A204.1 (cell line): ENCODE results near the gene LBX2.
"Not testable (repeated sequence)": the region's sequence is repeated elsewhere in the genome, so short reads cannot be mapped to it uniquely, and the experiment has no call there.

Source experiments
- FAIRE-seq: peaks from 2 replicates; lab custom pipeline; 2012; peaks lifted over from hg19 to GRCh38; lab: Jason Lieb, UNC

Gene LBX2

DNA sequence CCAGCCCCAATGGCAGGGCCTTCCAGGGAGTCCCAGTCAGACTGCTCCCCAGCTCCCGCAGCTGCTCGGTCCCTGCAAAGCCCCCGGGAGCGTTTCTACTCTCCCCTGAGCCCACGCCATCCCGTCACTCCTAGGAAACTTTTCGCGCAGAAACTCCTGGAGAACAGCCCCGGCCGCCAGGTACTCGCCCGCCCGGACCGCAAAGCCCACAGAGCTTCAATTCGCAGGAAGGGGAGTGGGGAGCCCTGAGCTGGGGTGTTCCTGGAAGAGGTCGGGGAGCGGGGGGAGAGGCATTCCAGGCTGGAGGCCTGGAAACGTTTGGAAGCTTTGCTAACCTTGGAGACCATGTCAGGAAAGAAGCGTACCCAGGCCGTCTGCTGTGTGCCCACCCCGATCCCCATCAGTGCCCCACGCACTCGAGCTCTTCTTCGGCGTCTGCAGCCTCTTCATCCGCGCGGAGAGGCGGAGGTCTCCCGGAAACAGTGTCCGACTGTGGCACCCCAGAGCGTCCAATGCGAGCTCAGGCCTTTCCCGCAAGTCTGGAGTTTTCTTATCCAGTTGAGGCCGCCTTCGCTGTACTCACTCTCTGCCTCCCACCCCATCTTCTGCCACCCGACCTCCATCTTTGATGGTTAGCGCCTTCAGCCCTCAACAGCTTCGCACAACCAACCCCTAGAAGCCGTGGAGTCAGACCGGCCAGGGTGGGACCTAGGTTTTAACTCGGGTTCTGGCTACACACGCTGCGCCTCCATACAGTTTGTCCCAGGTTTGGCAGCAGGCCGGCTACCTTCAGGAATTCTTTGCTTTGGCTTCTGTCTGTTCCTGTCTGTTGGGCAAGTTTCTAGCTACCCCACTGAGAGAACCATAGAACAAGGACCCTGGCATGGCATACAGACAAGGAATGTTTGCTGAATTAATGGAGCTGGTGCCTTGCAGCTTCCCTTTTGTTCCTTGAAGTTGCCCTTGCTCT, 4.4 kb upstream of the LBX2 start:
- no peak for FAIRE-seq

DNA sequence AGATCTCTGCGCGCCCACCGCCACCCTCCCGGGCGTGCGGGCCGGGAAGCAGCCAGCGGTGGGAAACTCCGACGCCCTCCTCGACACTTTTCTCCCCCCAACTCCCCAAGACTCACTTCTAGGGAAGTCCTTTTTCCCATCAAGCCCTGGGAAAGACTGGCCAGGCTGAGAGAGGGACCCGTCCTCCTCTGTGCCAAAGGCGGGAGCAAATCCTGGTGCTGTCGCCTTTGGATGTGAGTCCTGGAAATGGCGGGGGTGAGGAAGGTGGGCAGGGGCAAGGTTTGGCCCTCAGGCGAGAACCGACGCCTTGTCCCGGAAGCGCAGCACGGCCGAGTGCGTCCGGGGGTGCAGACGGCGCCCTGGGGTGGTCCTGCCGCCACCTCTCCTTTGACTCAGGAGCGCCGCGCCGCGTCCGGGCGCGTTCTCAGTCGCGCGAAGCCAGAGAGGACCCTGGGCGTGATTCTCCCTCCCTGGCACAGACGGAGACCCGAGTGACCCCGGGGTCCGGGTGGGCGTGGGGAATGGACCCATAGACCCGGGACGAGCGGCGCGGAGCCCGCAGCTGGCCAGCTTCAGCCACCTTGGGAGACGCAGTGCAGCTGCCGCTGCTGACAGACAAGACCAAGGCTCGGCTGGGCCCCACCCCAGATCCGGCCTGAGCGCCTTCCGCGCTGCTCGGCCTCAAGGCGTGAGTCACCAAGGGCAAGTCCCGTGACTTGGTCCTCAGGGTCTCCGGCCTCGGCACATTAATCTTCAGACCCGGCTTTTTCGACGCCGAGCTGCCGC, 3.5 kb upstream of the LBX2 start:
- no peak for FAIRE-seq

DNA sequence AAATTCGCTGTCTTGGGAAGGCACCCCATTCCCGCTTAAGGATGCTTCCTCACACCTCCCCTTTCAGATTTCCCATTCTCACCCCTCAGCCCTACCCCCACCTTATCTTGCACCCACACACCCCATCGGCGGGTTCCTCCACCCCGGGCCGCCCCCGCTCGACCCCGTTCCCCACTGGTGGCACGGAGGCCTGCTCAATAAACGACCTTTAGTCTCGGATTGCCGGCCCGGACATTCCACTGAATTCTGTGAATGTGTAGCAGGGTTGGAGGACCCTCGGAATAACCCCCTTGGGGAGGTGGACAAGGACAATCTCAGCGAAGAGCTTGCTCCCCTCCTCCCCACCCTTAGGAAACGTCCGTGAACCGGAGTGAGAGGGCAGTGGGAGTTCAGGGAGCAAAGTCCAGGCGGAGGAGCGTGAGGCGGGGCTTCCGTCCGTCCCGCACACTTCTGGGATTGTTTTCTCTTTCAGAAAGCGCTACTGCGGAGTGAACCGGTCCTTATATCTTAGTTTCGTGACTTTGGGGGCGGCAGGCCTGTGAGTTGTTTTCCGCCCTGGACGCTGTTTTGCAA, 2.8 kb upstream of the LBX2 start:
- no peak for FAIRE-seq

DNA sequence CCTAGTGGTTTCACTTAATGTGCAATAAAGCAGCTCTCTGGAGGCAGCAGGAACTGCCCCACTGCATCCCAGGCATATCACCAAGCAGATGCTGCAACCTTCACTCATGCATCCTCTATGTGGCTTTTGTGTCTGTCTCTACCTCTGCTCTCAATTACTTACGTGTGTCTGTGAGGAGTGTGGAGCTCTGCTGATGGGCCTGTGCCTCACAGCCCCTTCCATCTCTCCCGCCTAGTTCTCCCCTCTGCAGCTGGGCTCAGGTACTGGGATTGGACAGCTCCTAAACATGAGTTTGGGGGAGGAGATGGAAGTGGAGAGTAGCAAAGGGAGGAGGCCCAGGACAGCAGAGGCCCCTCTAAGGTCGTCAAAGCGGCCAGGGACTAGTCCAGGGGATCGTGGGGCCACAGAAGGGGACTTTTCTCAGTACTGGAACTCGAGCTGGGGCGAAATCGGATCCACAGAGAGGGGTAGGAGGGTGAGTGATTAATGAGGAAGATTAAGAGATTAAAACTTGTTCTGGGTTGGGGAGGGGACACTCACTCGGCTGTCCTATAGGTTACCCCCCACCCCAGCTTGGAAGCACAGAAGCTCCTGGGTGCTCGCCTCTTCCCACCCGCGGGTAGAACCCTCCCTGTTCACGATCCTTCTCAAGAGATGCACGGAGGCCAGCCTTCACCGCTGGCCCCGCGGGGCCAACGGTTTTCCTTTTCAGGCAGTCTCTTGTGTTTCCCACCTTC, 2.1 kb upstream of the LBX2 start:
- FAIRE-seq = no peak

DNA sequence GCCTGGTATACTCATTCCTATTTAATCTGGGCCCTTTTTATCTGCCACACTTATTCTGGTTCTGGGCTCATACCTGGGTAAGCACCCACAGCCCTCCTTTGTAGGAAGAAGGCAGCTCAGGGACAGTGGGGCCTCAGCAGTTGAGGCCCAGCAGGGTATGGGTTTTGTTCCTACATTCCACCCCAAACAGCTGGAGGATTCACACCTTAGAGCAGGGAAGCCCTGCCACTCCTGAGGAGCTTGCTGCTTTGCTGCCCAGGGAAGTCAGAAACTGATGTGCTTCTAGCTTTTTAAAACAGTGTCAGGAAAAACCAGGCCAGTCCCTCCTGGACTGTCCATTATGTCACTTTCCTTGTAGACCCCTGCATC, 1.2 kb upstream of the LBX2 start:
- no peak for FAIRE-seq

DNA sequence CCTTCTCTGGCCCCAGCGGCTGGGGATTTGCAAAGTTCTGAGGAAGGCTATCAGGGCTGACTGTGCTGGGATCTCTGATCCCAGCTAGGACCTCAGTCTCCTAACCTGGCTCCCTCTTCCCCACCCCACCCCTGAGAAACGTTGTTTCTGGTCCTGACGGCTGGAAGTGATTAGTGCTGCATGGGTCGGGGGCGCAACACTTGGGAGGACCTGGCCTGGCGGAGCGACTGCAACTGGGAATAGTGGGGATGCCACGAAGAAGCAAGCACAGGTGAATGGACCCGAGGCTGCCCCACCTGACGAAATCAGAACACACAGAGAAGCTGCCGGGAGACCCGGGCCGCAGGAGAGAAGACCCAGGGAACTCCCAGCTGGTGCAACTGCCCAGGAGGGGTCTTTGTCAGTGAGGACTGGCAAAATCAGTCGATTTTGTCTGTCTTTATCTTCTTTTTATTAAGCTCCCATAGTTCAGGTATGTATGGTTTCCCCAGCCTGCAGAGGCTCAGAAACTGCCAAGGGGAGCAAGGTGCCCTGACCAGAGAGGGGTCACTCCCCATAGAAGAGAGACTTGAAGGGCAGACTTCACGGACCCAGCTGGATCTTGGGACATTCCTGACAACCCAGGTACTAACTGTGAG, 656 bp upstream of the LBX2 start:
- FAIRE-seq = no peak

DNA sequence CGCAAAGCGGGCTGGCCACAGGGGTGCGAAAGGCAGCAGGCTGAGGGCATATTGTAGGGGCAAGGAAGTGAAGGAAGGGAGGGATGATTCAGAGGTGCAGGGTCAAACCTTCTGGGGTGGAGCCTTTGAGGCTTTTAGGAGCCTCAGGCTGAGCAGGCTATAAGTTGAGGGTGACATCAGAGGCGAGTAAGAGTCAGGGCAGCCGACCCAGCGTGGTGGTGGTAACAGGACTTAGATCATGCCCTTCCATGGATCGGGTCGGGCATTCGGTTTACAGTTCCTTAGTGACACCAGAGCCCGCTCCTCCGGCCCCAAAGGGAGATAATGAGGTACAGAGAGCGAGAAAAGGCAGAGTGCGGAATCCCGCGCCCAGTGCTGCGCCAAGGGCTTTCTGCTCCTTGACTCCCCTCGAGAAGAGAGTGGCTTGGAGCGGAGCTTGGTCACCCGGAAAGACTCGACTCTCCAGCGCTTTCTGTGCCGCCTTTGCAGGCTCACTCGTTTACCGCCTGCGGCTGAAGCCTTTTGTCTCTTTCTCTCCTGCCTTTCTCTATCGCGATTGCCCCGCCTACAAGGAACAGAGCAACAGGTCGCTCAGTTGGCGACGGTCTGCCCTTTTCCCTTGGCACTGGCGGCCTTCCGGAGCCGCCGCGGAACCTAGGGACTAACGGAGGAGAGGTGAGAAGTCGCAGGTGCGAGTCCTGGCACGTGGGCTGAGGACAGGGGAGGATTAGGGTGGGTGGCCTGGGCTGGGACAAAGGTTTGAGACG, 720 bp downstream of the LBX2 start:
- no peak for FAIRE-seq

DNA sequence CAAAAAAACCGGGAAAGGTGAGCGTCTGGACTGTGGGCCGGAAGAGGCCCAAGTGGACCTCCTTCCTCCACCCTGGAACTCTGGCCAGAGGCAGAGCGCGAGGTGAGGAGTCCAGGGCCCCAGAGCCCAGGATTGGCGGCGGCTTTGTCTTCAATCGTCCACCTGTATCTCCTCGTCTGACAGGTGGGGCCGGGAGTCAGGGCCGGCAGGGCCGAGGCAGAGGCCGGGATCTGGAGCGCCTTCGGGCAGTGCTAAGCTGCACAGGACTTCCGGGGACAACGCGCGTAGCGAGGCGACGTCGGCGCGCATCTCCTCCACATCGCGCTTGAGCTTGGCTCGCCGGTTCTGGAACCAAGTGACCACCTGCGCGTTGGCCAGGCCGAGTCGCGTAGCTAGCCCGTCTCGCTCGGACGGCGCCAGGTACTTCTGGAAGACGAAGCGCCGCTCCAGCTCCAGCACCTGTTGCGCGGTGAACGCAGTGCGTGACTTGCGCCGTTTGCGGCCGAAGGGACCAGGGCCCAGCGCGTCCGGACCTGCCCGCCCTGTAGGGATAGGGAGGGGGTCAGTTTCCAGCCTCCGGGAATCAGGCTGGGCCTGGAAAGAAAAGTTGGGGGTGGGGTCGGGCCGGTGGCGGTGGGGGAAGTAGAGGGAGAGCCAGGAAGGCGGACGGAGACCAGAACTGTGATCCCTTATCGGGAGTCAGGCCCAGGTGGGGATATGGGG, 1.5 kb downstream of the LBX2 start:
- no peak for FAIRE-seq

DNA sequence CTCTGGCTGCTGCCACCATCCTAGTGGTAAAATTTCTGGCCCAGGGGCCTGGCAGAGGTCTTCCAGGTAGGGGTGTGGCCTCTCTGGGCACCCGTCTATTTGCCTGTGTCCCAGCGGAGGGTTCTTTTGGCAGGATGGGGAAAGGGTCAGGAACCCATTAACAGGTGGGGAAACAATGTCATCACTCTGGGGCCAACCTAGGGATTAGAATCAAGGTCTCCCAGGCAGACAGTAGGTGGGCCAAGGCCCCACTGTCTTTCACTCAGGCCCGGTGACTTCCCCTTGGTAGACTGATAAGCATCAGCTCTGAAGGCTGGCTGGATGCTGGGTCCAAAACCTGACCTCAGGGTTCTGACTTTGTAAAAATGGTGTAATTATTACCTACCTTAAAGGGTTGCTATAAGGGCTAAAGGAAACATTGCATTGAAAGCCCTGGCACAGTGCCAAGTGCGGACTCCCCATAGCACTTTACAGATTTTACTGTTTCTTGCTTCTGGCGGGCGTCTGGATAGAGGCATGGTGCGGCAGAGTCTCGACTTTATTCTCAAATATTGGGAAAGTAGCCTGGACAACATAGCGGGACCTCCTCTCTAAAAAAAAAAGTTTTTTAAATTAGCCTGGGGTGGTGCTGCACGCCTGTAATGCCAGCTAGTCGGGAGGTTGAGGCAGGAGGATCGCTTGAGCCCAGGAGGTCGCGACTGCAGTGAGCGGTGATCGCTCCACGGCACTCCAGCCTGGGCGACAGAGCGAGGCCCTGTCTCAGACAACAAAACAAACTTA, 2.2 kb downstream of the LBX2 start:
- no peak for FAIRE-seq

DNA sequence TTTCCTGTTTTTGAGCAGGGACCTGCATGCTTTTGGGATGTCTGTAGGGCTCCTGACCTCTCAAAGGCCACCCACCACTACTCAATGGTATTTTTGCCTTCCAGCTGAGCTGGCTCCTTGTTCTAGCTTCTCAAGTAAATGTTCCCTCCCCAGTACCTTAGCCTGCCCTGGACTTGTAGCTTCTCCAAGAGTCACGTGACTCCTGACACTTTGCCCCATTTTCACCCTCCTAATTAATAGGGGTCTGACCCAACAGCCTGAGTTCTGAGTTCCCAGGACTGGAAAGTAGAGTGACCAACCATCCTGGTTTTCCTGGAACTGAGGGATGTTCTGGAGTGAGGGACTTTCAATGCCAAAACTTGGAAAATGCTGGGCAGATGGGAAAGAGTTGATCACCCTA, 4.0 kb downstream of the LBX2 start:
- FAIRE-seq = no peak

DNA sequence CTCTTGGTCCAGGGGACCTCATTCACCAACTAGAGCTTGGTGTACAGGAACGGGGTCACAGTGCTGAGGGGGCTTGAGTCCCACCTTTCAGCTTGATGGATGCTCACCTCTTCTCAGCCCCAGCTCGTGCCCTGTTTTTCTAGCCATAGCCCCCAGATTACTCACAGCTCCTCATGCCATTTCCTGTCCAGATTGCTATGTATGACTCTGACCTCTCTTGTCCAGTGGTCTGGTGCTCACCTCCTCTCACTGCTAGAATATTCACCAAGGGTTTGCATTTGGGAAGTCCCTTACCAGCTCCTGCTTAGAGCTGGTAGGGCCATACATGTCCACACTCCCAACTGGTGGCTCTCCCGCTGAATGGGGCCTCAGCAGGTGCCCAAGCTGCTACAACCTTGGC, 5.9 kb downstream of the LBX2 start:
- no peak for FAIRE-seq

DNA sequence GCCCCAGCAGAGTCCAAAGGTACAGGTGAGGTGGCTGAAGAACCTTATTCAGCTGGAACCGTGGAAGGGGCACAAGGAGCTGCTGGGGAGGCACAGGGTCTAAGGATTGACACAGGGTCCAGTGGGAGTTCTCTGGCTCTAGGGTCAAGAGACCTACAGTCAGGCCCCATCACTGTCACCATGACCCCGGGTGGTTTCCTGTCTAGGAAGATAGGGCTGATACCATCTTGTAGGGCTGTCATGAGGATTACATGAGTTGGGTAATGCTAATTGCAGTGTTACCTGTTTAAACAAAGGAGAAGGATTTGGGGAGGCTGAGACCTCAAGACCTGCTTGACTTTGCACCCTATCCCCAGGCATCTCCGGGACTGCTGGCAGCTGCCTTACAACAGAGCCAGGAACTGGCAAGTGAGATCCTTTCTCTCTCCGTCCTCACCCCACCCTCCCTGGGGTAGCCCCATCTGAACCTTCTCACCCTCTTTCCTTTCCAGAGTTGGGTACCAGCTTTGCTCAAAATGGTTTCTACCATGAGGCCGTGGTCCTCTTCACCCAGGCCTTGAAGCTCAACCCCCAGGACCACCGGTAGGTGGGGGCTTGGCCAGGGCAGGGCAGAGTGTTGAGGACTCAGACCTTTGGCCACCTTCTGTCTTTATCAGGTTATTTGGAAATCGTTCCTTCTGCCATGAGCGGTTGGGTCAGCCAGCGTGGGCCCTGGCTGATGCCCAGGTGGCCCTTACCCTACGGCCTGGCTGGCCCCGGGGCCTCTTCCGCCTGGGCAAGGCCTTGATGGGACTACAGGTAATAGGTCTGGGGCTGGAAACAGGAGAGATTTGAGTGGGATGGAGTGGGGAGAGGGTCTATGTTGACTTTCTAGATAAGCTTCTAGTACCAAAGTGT, 7.5 kb downstream of the LBX2 start:
- FAIRE-seq = no peak

DNA sequence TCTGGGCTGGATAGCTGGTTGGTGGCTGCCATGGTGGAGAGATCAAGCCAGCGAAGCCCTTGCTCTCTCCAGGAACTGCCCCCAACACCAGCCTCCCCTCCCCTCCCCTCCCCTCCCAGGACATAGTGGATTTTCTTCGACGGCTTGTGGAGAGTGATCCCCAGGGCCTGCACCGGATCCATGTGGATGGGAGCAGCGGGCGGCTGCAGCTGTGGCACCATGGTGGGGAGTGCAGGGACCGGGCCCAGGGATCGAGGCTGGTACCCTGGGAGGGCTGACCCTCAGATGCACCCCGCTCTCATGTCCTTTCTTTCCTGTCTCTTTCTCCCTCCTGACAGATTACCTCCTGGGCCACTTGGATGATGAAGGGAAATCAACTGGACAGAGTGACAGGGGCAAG, 9.5 kb downstream of the LBX2 start:
- FAIRE-seq = no peak

DNA sequence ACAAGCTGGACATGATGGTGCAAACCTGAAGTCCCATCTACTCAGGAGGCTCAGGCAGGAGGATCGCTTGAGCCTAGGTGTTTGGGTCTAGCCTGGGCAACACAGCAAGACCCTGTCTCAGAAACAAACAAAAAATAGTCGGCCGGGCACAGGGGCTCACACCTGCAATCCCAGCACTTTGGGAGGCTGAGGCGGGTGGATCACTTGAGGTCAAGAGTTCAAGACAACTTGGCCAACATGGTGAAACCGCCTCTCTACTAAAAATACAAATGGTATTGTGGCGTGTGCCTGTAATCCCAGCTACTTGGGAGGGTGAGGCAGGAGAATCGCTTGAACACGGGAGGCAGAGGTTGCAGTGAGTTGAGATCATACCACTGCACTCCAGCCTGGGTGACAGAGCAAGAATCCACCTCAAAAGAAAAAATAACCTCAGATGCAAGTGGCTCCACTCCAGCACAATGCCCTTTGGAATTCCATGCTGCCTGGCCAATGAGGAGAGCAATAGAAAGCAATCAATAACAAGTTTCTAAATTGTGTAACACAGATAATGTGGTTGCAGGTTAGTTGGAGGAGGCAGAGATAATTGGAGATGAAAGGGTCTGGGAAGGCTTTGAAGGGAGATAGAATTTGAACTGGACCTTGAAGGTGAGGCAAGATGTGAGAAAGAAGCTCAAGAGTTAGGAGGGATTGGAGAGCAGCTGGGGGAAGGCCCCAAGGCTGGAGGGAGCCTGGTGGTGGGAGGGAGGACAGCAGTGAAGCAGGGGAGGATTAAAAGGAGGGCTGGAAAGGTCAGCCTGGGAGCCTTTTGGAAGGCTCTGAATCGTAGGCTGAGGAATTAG, 10.5 kb downstream of the LBX2 start:
- no peak for FAIRE-seq

DNA sequence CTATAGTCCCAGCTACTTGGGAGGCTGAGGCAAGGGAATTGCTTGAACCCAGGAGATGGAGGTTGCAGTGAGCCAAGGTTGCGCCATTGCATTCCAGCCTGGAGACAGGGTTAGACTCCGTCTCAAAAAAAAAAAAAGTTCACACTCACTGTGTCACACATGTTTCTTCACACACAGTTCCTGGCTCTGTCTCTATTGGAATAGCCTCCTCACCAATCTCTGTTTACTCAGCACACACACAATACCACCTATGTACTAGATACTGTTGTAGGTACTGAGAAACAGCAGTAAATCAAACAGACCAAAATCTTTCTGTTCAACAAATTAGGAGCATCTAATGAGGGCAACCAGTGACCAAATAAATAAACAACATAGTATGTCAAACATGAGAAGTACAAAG, 13.3 kb downstream of the LBX2 start:
- no peak for FAIRE-seq

DNA sequence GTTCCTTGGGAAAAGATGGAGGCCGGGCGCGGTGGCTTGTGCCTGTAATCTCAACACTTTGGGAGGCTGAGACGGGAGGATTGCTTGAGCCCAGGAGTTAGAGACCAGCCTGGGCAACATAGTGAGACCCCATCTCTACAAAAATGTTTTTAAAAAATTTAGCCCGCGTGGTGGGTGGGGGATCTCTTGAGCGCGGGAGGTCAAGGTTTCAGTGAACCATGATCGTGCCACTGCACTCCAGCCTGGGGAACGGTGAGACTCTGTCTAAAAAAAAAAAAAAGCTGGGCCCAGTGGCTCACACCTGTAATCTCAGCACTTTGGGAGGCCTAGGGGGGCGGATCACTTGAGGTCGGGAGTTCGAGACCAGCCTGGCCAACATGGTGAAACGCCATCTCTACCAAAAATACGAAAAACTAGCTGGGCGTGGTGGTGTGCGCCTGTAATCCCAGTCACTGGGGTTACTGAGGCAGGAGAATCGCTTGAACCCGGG, 15.7 kb downstream of the LBX2 start:
- not testable (repeated sequence) for FAIRE-seq
